ENCODE results near the gene ANKRD37.

Gene ANKRD37

DNA sequence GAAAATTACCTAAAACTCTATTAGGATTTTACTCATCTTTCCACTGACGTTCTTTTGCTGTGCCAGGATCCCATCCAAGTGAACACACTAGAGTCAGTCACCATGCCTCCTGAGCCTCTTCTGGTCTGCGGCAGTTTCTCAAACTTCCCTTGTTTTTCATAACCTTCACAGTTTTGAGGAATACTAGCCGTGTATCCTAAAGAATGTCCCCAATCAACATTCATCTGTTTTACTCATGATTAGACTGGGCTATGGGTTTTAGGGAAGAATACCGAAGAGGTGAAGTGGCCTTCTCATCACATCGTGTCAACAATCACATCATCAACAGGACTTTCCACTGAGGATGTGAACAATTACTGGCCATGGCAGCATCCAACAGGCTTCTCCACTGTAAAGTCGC is 5.7 kb upstream of the ANKRD37 start:
- Mint-ChIP-seq H3K9me3 (no peaks in the 10 kb centered on the region), H3K4me1 (ENCODE audit: low read depth) (peaks cover 22% of the 10 kb centered on the region), H3K4me3 (no peak overlapping the region), H3K27me3 (peaks cover 3% of the 10 kb centered on the region), H3K36me3 (ENCODE audit: low read depth) (peaks cover 2% of the 10 kb centered on the region), H3K27ac (no peak overlapping the region)
- DNase-seq: no peak

DNA sequence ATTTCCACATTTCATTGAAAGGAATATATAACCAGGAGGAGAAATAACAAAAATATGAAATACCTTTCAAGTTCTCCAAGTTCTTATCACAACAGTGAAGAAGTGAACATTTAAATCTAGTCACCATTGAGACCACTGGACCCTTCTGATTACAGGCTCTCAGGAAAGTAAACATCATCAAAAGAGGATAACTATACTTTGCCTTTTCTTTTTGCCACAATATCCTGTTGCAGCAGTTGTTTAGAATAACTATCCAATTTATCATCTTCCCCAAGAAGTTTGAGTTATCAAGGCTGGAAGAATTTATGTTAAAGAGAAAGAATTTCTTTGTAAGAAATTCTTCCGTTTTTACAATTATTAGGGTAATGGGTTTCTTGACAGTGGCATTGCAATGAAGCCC is 4.5 kb upstream of the ANKRD37 start:
- Mint-ChIP-seq H3K4me1 (ENCODE audit: low read depth) (peaks cover 27% of the 10 kb centered on the region), H3K9me3 (no peaks in the 10 kb centered on the region), H3K27ac (no peak overlapping the region), H3K36me3 (ENCODE audit: low read depth) (peaks cover 3% of the 10 kb centered on the region), H3K27me3 (no peaks in the 10 kb centered on the region), H3K4me3 (no peak overlapping the region)
- DNase-seq: no peak

DNA sequence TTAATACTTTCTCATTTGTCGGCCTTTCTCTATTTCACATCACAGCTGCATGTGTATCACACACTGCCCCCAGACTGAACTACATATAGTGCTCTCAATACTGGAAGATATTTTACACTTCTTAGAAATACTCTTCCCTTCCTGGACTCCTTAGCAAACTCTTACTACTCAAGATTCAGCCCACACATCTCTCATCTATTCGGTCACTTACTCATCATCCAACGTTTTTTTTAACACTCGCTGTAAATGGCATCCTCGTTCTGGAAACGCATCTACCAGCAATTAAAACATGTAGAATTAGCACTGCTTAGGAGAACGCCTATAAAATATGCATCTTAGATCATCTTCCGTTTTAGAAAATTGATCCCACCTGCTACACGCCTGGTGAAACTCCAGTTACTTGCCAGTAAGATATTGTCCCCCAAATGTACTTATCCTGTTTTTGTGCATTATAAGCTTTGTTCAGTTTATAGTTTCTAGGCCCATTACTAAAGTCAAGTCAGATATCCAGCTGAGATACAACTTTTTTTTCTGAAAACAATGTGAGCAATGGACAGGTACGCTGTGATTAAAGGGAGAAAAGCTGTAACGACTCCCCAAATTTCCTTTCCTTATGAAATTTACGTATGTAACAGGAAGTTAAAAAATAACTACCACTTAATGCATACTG is 1.9 kb upstream of the ANKRD37 start:
- no peak for DNase-seq
- Mint-ChIP-seq H3K36me3 (ENCODE audit: low read depth) (peaks cover 28% of the 10 kb centered on the region), H3K4me1 (ENCODE audit: low read depth) (peaks cover 50% of the 10 kb centered on the region), H3K27ac (peak overlapping the region; percentile 88), H3K9me3 (no peaks in the 10 kb centered on the region), H3K4me3 (peak overlapping the region; percentile 87), H3K27me3 (no peaks in the 10 kb centered on the region)

DNA sequence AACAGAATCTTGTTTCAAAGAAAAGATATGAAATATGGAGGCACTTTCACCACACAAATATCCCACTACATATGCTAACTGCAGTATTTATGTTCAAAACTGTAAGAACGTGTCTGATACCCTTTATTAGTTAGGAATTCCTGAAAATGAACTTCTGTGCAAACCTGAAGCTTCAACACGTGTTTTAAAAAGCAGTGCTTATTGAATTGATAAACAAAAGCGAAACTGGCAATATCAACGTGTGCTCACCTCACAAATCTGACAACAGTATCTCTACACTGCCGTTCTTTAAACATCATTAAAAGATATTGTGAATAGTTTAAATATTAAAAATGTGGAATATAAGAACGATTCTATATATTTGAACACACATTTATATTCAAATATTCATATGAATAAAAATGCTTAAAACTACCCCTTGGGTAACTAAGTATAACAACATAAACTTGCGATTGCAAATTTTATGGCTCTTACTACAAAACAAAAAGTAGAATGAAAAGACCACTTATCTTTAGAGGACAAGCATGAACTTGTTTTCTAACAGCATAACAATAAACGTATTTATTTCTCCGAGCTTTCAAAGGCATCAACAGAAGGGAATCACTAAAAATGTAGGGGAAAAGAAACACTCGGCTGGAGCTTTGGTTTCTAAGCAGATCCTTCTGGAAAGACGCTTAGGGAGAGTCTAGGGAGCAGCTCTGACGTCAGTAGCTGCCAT is 1.2 kb upstream of the ANKRD37 start, which contains the start of gene LRP2BP:
LRP2BP (minus strand) TSS at position 687 of the 718 bp plus-strand sequence. CDS start 17,738 bp downstream, outside the sequence.
- peaks cover 35% of the 10 kb centered on the region for H3K36me3 Mint-ChIP-seq (ENCODE audit: low read depth)
- H3K4me3 Mint-ChIP-seq: peak within 1 kb of the TSS; percentile 87
- H3K9me3 Mint-ChIP-seq: no peaks in the 10 kb centered on the region
- H3K27me3 Mint-ChIP-seq: no peaks in the 10 kb centered on the region
- no peak for DNase-seq
- H3K4me1 Mint-ChIP-seq (ENCODE audit: low read depth): peaks cover 54% of the 10 kb centered on the region
- H3K27ac Mint-ChIP-seq: peak within 1 kb of the TSS; percentile 97

DNA sequence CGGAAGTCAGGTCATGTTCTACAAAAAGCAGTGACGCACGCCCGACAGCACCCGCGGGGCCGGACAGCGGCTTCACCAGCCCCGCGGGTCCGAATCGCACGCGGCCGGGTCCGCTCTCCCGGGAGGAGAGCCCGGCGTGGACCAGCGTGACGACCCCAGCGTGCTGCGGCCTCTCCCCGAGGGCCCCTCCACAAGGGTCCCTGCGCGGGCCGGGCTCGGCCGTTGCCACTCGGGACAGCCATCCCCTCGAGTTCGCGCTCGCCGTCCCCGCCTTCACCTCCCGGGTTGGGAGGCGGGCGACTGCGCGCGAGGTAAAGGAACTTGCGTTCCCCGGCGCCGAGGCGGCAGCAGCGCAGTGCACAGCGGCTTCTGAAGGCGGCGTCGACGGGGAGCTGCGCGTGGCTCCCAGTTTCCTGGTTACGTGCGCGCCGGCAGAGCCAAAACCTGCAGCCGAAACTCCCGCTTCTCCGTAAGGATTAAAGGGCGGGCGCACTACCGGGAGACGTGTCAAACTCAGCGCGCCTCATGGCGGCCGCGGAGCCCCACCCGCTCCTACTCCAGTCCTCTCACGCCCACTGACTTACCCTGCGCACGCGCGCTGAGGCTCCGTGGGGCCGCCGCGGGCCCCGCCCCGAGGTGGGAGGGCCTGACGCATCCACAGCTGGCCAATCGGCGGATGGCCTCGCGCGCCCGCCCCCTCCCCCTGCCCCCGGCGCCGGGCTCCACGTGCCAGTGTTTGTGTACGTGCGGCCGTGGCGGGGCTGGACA is 501 bp upstream of the ANKRD37 start:
- Mint-ChIP-seq H3K9me3 (no peaks in the 10 kb centered on the region), H3K4me1 (ENCODE audit: low read depth) (peaks cover 54% of the 10 kb centered on the region), H3K36me3 (ENCODE audit: low read depth) (peaks cover 43% of the 10 kb centered on the region), H3K27me3 (no peaks in the 10 kb centered on the region), H3K4me3 (peak overlapping the region; percentile 87), H3K27ac (peak overlapping the region; percentile 97)
- DNase-seq: peak; percentile 99

DNA sequence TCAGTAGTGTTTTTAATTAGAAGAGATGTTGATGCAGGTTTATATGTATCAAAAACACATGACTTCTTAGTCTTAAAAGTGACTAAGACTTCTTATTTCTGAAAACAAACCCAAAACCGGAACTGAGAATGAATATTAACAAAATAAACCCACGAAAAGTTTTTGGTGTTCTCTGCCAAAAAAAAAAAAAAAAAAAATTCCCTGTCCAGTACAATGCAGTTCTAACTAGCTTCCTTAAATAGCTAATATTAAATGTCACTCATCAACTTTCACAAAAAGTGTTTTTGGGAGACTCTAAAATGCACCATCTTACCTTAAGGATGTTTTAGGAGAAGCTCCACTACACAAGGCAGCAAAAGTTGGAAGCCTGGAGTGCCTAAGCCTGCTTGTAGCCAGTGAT is 2.0 kb downstream of the ANKRD37 start:
- Mint-ChIP-seq H3K4me3 (no peak overlapping the region), H3K9me3 (no peaks in the 10 kb centered on the region), H3K27ac (no peak overlapping the region), H3K36me3 (ENCODE audit: low read depth) (peaks cover 64% of the 10 kb centered on the region), H3K4me1 (ENCODE audit: low read depth) (peaks cover 52% of the 10 kb centered on the region), H3K27me3 (no peaks in the 10 kb centered on the region)
- DNase-seq: no peak

DNA sequence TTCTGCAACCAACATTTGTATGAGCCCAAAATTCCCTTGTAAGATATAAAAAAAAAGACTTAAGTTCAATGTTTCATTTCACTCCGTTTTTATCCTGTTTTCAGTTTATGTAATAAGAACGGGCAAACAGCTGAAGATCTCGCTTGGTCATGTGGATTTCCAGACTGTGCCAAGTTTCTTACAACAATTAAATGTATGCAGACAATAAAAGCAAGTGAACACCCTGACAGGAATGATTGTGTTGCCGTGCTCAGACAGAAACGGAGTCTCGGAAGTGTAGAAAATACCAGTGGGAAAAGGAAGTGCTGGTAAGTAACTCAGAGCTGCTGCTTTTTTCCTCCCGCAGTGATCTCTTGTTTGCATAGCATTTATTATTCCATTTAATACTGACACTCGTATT is 2.8 kb downstream of the ANKRD37 start:
- Mint-ChIP-seq H3K27ac (no peak overlapping the region), H3K4me1 (ENCODE audit: low read depth) (peaks cover 43% of the 10 kb centered on the region), H3K4me3 (no peak overlapping the region), H3K27me3 (no peaks in the 10 kb centered on the region), H3K36me3 (ENCODE audit: low read depth) (peaks cover 68% of the 10 kb centered on the region), H3K9me3 (no peaks in the 10 kb centered on the region)
- no peak for DNase-seq

DNA sequence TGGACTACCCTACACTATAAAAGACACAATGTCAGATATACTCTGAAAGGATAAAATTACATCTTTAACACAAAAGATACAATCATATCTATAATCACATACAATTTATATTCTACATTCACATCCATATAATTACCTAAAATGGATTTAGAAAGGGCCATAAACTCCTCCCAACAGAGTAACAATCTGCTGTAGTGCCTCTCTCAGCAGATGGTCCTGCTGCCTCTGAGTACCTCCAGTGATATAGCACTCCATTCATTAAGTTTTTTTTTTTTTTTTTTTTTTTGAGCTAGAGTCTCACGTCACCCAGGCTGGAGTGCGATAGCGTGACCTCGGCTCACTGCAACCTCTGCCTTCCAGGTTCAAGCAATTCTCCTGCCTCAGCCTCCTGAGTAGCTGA is 7.4 kb downstream of the ANKRD37 start:
- Mint-ChIP-seq H3K27ac (no peak overlapping the region), H3K27me3 (no peaks in the 10 kb centered on the region), H3K36me3 (ENCODE audit: low read depth) (peaks cover 85% of the 10 kb centered on the region), H3K4me3 (no peak overlapping the region), H3K4me1 (ENCODE audit: low read depth) (peaks cover 22% of the 10 kb centered on the region), H3K9me3 (no peaks in the 10 kb centered on the region)
- DNase-seq: no peak

DNA sequence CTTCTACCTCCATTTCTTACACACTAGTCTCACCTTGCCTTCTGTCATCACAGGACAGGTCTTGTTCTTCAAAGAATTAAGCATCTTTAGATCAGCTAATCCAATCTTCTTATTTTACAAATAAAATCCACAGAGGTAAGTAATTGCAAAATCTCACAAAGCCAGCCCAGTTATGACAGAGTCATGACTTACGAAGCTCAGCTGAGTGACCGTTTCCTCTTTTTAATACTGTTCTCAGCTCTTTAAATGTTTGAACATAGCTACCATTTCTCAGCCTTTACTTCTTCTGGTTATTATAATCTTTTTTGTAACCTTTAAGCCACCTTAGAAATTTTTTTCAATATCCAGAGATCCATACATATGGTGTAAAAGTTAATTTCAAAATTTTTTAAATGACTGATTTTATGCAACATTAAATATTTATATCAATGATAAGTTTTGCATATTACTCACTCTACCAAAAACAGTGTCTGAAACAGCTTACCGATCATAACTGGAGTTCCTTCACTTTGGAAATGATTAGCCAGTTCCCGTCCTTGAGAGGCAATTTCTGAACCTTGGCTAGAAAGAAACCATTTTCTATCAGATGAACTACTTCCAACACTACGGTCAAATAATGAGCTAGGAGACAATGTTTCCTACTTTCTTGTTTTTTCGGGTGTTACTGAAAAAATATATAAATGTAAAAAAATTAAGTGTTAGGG is 8.8 kb downstream of the ANKRD37 start:
- Mint-ChIP-seq H3K9me3 (no peaks in the 10 kb centered on the region), H3K27ac (peak overlapping the region; percentile 76), H3K36me3 (ENCODE audit: low read depth) (peaks cover 78% of the 10 kb centered on the region), H3K27me3 (no peaks in the 10 kb centered on the region), H3K4me3 (no peak overlapping the region), H3K4me1 (ENCODE audit: low read depth) (peaks cover 11% of the 10 kb centered on the region)
- DNase-seq: no peak

DNA sequence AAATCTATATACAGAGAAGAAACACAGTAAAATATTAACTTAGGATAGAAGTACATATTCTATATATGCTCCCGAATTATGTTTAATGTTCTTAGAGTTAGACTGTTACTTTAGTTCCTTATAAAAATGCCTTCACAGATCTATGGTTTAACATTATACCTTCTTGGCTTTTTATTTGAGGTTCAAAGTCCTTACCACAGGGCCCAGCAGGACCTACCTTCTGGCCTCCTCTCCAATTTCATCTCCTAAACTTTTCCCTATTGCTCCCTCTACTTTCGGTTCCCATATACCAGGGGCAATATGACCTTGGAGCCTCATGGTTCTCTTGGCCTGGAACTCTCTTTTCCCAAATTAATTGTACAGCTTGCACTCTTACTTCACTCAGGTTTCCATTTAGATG is 11.8 kb downstream of the ANKRD37 start:
- H3K27ac Mint-ChIP-seq: no peak overlapping the region

DNA sequence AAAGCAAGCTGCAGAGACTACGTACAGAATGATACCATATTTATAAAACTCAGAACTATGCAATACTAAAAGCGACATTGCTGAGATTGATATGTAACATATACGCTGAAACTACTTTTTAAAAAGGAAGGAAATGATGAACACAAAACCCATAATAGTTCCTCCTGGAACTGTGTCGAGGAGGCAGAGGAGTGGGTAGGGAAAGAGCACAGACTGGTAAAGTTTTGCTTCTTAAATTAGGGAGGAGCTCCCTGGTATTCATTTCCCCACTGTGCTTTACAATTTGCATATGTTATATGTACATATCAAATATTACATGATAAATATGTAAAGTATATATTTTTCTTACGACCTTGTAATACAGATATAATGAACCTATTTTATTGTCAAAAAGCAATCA is 15.2 kb downstream of the ANKRD37 start:
- Mint-ChIP-seq H3K27ac (no peak overlapping the region), H3K36me3 (ENCODE audit: low read depth) (peaks cover 68% of the 10 kb centered on the region), H3K4me1 (ENCODE audit: low read depth) (no peaks in the 10 kb centered on the region), H3K9me3 (no peaks in the 10 kb centered on the region), H3K4me3 (no peak overlapping the region), H3K27me3 (no peaks in the 10 kb centered on the region)
- no peak for DNase-seq

More for the DNA sequence above, 11.8 kb downstream of the ANKRD37 start:
- H3K9me3 Mint-ChIP-seq: no peaks in the 10 kb centered on the region
- peaks cover 11% of the 10 kb centered on the region for H3K4me1 Mint-ChIP-seq (ENCODE audit: low read depth)
- no peaks in the 10 kb centered on the region for H3K27me3 Mint-ChIP-seq
- peaks cover 72% of the 10 kb centered on the region for H3K36me3 Mint-ChIP-seq (ENCODE audit: low read depth)
- DNase-seq: no peak
- no peak overlapping the region for H3K4me3 Mint-ChIP-seq

DNA sequence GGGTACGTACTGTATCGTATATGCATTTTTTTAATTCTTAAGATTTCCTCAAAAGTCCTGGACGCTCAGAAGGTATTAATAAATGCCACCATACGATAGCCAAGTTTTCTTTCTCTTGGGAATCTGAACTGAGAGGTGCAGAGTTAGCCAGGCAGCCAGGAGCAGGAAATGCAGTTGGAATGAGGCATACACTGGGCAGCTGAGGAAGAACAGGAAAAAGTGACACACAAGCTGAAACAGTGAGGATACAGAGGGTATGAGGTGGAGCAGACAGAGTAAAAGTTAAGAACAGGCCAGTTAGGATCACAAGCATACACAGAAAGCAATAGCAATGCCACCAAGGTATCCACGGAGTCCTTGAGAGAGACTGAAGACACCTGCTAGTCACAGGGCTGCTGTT is 15.8 kb downstream of the ANKRD37 start:
- Mint-ChIP-seq H3K4me1 (ENCODE audit: low read depth) (no peaks in the 10 kb centered on the region), H3K27me3 (no peaks in the 10 kb centered on the region)

DNA sequence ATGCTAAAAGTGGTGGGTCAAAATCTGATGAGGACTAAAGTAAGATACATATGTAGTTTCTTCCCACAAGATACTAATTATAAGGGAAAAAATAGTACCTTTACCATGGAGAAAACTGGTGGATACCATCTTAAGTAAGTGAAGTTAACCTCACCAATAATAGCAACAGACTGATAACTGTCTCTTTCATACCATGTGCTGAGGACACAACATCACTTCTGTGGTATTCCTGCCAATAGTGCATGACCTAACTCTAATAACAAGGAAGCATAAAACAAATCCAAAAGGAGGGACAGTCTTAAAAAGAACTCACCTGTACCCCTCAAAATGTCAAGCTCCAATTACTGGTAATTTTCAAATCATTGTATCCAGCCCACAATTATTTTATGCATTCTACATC is 20.3 kb downstream of the ANKRD37 start:
- Mint-ChIP-seq H3K4me1 (ENCODE audit: low read depth) (peaks cover 15% of the 10 kb centered on the region), H3K27me3 (no peaks in the 10 kb centered on the region), H3K36me3 (ENCODE audit: low read depth) (peaks cover 83% of the 10 kb centered on the region), H3K4me3 (no peak overlapping the region), H3K27ac (no peak overlapping the region), H3K9me3 (no peaks in the 10 kb centered on the region)
- no peak for DNase-seq

More for the DNA sequence above, 15.8 kb downstream of the ANKRD37 start:
- H3K27ac Mint-ChIP-seq: no peak overlapping the region
- no peak overlapping the region for H3K4me3 Mint-ChIP-seq
- DNase-seq: no peak
- H3K36me3 Mint-ChIP-seq (ENCODE audit: low read depth): peaks cover 74% of the 10 kb centered on the region
- H3K9me3 Mint-ChIP-seq: no peaks in the 10 kb centered on the region

DNA sequence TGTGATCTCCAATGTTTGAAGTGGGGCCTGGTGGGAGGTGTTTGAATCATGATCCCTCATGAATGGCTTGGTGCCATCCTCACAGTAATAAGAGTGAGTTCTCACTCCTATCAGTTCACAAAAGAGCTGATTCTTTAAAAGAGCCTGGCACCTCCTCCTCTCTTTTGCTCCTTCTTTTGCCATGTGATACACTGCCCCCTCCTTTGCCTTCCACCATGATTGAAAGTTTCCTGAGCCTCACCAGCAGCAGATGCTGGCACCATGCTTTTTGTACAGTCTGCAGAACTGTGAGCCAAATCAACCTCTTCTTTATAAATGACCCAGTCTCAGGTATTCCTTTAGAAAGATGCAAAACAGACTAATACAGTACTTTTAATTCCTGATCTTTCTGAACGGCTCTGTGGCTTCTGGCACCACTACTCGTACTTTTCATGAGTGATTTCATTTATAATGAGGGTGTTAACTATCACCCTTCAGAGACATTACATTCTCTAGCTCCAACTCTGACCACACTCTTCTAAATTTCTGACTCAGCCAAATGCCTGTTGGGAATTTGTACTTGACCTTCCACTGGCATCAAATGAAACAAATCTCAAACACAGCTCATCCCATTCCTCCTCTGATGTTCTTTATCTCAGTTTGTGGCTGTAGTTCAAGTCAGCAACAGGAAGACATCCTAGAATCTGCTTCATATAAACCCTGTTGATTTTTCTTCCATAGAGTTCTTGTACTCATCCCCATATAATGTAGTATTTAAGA is 24.9 kb downstream of the ANKRD37 start:
- Mint-ChIP-seq H3K4me1 (ENCODE audit: low read depth) (peaks cover 39% of the 10 kb centered on the region), H3K4me3 (no peak overlapping the region), H3K27me3 (no peaks in the 10 kb centered on the region), H3K27ac (no peak overlapping the region), H3K9me3 (no peaks in the 10 kb centered on the region), H3K36me3 (ENCODE audit: low read depth) (peaks cover 69% of the 10 kb centered on the region)
- no peak for DNase-seq

Data from activated T-cell treated with anti-CD3 and anti-CD28 coated beads, Interleukin-2, amount 50 U/mL, for 24 hours (primary cell).